H1 (cell line): Measurements from ENCODE around the gene CLEC7A. TPM values are rescaled to one million over a fixed set of nuclear protein-coding genes. Genes with fewer than 3 reads are reported as not detected.

Source experiments
- CTCF ChIA-PET: fragments of 300-600 bp; sonication (Branson Sonifier 250); formaldehyde crosslinking; loops from one replicate; lab custom pipeline; 2021; ENCODE audit not compliant: partially characterized antibody; lab: Charles Lee
- POLR2A ChIA-PET: fragments of 300-600 bp; sonication (Branson Sonifier 250); formaldehyde crosslinking; loops from one replicate; lab custom pipeline; 2021; ENCODE audit warnings: inconsistent platforms; ENCODE audit not compliant: partially characterized antibody; lab: Charles Lee
- DNase-seq, 2 experiments: peaks; one replicate each; pipeline versions ENCODE4 v3.0.0 to v3.0.0-alpha.2; 2010 to 2022; ENCODE audit warnings: low spot score in 2 of 2, low read depth in 1 of 2, mixed read lengths in 1 of 2
- FAIRE-seq: peaks from 2 replicates; lab custom pipeline; 2011; peaks lifted over from hg19 to GRCh38; lab: Jason Lieb, UNC
- H2AFZ ChIP-seq: 2 replicates; pipeline ENCODE4 v1.8.1; 2012; ENCODE audit warnings: low read length, inconsistent platforms
- H2AK5ac ChIP-seq: 2 replicates; pipeline ENCODE4 v1.6.1; 2013; ENCODE audit warnings: low read depth, low read length
- H2BK120ac ChIP-seq: replicated peaks from 2 replicates; pipeline ENCODE3; 2013; ENCODE audit warnings: low read depth, low read length, inconsistent platforms
- H2BK12ac ChIP-seq: 2 replicates; pipeline ENCODE4 v1.6.1; 2013; ENCODE audit warnings: low read depth, low read length
- H2BK15ac ChIP-seq: 2 replicates; pipeline ENCODE4 v1.6.1; 2013; ENCODE audit warnings: low read length
- H2BK20ac ChIP-seq: 2 replicates; pipeline ENCODE4 v1.6.1; 2013; ENCODE audit warnings: low read length
- H2BK5ac ChIP-seq: 2 replicates; pipeline ENCODE4 v1.6.1; 2013; ENCODE audit warnings: low read depth, low read length
- H3K14ac ChIP-seq: 2 replicates; pipeline ENCODE4 v1.6.1; 2013; ENCODE audit warnings: inconsistent platforms; ENCODE audit not compliant: insufficient read length
- H3K18ac ChIP-seq: 2 replicates; pipeline ENCODE4 v1.6.1; 2013; ENCODE audit warnings: low read length; ENCODE audit errors: extremely low read depth
- H3K23ac ChIP-seq: 2 replicates; pipeline ENCODE4 v1.6.1; 2013; ENCODE audit warnings: inconsistent platforms; ENCODE audit not compliant: insufficient read length
- H3K23me2 ChIP-seq: 2 replicates; pipeline ENCODE4 v1.6.1; 2013; ENCODE audit warnings: low read depth, low read length
- H3K27ac ChIP-seq: 2 replicates; pipeline ENCODE4 v1.6.1; 2011; ENCODE audit warnings: low read depth, low read length, inconsistent platforms
- H3K27me3 ChIP-seq, 4 experiments: replicated peaks in 1 of 4; 1 replicate in 1 of 4; 2 replicates in 3 of 4; pipeline versions ENCODE4 v1.6.1 to v1.8.1; 2011 to 2013; ENCODE audit warnings: low read length in 3 of 4, mild to moderate bottlenecking in 3 of 4, inconsistent platforms in 2 of 4, mixed read lengths in 2 of 4, moderate library complexity in 1 of 4; ENCODE audit not compliant: control insufficient read depth in 3 of 4, insufficient read depth in 3 of 4; ENCODE audit errors: extremely low read depth in 1 of 4
- H3K36me3 ChIP-seq, 4 experiments: 2 replicates each; pipeline versions ENCODE4 v1.6.1 to v1.8.1; 2011 to 2013; ENCODE audit warnings: mild to moderate bottlenecking in 4 of 4, low read length in 3 of 4, moderate library complexity in 2 of 4, control low read depth in 1 of 4, inconsistent platforms in 1 of 4; ENCODE audit not compliant: insufficient read depth in 4 of 4, control insufficient read depth in 2 of 4
- H3K4ac ChIP-seq: replicated peaks from 2 replicates; pipeline ENCODE3; 2013; ENCODE audit warnings: low read length, low read depth, mixed read lengths, inconsistent platforms; ENCODE audit not compliant: insufficient read length
- H3K4me1 ChIP-seq, 4 experiments: replicated peaks in 1 of 4; 1 replicate in 1 of 4; 2 replicates in 3 of 4; pipeline versions ENCODE4 v1.6.1 to v1.8.1; 2011 to 2013; ENCODE audit warnings: low read length in 3 of 4, inconsistent platforms in 2 of 4, mixed read lengths in 1 of 4; ENCODE audit not compliant: insufficient read depth in 4 of 4, control insufficient read depth in 3 of 4
- H3K4me2 ChIP-seq, 2 experiments: 2 replicates each; pipeline versions ENCODE4 v1.6.1 to v1.8.1; 2011 to 2013; ENCODE audit warnings: low read depth in 2 of 2, low read length in 2 of 2, control low read depth in 1 of 2, inconsistent platforms in 1 of 2, mild to moderate bottlenecking in 1 of 2; ENCODE audit not compliant: insufficient read depth in 1 of 2
- H3K4me3 ChIP-seq, 4 experiments: fragments of 200-600, 300-600 bp in 1 of 4; sonication (generic), shearing (Covaris generic), sonication (Bioruptor Twin) in 1 of 4; 2 replicates each; pipeline versions ENCODE4 v1.5.1 to v1.8.1; 2011 to 2016; ENCODE audit warnings: low read length in 4 of 4, low read depth in 3 of 4, control low read depth in 2 of 4, inconsistent platforms in 2 of 4, mild to moderate bottlenecking in 2 of 4, mixed read lengths in 1 of 4, moderate library complexity in 1 of 4; ENCODE audit not compliant: insufficient read depth in 2 of 4; ENCODE audit errors: extremely low read depth in 1 of 4
- H3K56ac ChIP-seq: replicated peaks from 2 replicates; pipeline ENCODE3; 2013; ENCODE audit warnings: low read depth, mild to moderate bottlenecking, mixed read lengths, low read length, inconsistent platforms; ENCODE audit not compliant: insufficient read length
- H3K79me1 ChIP-seq: 2 replicates; pipeline ENCODE4 v1.6.1; 2013; ENCODE audit warnings: low read depth, low read length, control low read depth
- H3K79me2 ChIP-seq, 2 experiments: 2 replicates each; pipeline versions ENCODE4 v1.6.1 to v1.8.1; 2012 to 2013; ENCODE audit warnings: low read length in 2 of 2, mild to moderate bottlenecking in 2 of 2, inconsistent platforms in 1 of 2; ENCODE audit not compliant: insufficient read depth in 2 of 2, control insufficient read depth in 1 of 2
- H3K9ac ChIP-seq, 4 experiments: replicated peaks in 1 of 4; 1 replicate in 1 of 4; 2 replicates in 3 of 4; pipeline versions ENCODE4 v1.6.1 to v1.8.1; 2011 to 2013; ENCODE audit warnings: low read depth in 3 of 4, low read length in 3 of 4, control low read depth in 2 of 4, mild to moderate bottlenecking in 2 of 4, moderate library complexity in 2 of 4, inconsistent platforms in 1 of 4; ENCODE audit errors: extremely low read depth in 1 of 4
- H3K9me3 ChIP-seq, 2 experiments: 2 replicates each; pipeline versions ENCODE4 v1.6.1 to v1.8.1; 2012 to 2013; ENCODE audit warnings: mild to moderate bottlenecking in 2 of 2, moderate library complexity in 2 of 2, control low read depth in 1 of 2, inconsistent platforms in 1 of 2, low read depth in 1 of 2, low read length in 1 of 2, mixed read lengths in 1 of 2; ENCODE audit not compliant: insufficient read depth in 2 of 2
- H4K20me1 ChIP-seq, 2 experiments: replicated peaks in 1 of 2; 2 replicates each; pipeline versions ENCODE3 to v1.8.1; 2011 to 2013; ENCODE audit warnings: inconsistent platforms in 2 of 2, low read length in 2 of 2, mild to moderate bottlenecking in 1 of 2; ENCODE audit not compliant: insufficient read depth in 2 of 2, control insufficient read depth in 1 of 2
- H4K5ac ChIP-seq: 2 replicates; pipeline ENCODE4 v1.6.1; 2013; ENCODE audit warnings: low read length, low read depth, mixed read lengths, inconsistent platforms; ENCODE audit not compliant: insufficient read length
- H4K8ac ChIP-seq: 2 replicates; pipeline ENCODE4 v1.8.0; 2013; ENCODE audit warnings: mild to moderate bottlenecking, moderate library complexity, low read length, inconsistent platforms; ENCODE audit not compliant: insufficient read depth; ENCODE audit errors: extremely low read depth
- H4K91ac ChIP-seq: replicated peaks from 2 replicates; pipeline ENCODE3; 2013; ENCODE audit warnings: low read length, mixed read lengths, inconsistent platforms; ENCODE audit not compliant: insufficient read length
- MAFK ChIP-seq: IDR thresholded peaks from 2 replicates; pipeline ENCODE4 v1.6.1; 2012; ENCODE audit warnings: low read depth, mild to moderate bottlenecking, improper control_type of control experiment, low read length
- SRF ChIP-seq: IDR thresholded peaks from 2 replicates; pipeline ENCODE4 v1.6.1; 2011; ENCODE audit warnings: mild to moderate bottlenecking, low read depth, low read length, moderate library complexity
- WGBS, 2 experiments: shearing (Covaris generic) in 1 of 2; methylation state at CpG; one replicate each; pipeline versions ENCODE4 v1.1.6 to v1.1.7; 2013 to 2015; ENCODE audit warnings: low lambda C conversion rate in 2 of 2, mixed read lengths in 2 of 2, inconsistent platforms in 1 of 2, low coverage in 1 of 2, missing lambda C conversion rate in 1 of 2; ENCODE audit not compliant: insufficient replicate concordance in 2 of 2, insufficient coverage in 1 of 2, insufficient read length in 1 of 2; ENCODE audit errors: extremely low coverage in 1 of 2, missing lambda C conversion rate in 1 of 2; 5-methylcytosine and 5-hydroxymethylcytosine counted together
- long read RNA-seq, 2 experiments: library from RNA in 1 of 2; library from capped mRNA in 1 of 2; stranded (forward); transcript quantifications; one replicate each; pipeline ENCODE4 v2.0.0, GENCODE V29; 2021; ENCODE audit warnings: inconsistent platforms in 1 of 2
- polyA minus RNA-seq, 3 experiments: library from RNA; depleted of rRNA, polyadenylated mRNA; stranded (reverse); fragments of >200 nt; gene quantifications; 1 replicate in 2 of 3; 2 replicates in 1 of 3; pipeline ENCODE4 v1.2.3, GENCODE V29; 2011
- polyA plus RNA-seq, 7 experiments: library from polyadenylated mRNA; depleted of rRNA in 3 of 7; stranded (reverse) in 5 of 7; unstranded in 2 of 7; fragments of >200 nt in 5 of 7; fragments of 200-250 nt in 2 of 7; gene quantifications; 1 replicate in 5 of 7; 2 replicates in 1 of 7; 4 replicates in 1 of 7; pipeline versions ENCODE4 v1.2.1 to v1.2.3, GENCODE V29; 2011 to 2013; ENCODE audit warnings: missing spikeins in 2 of 7, mixed read lengths in 2 of 7
- total RNA-seq: library from RNA; stranded (reverse); fragmentation: NEBNext Ultra II Directional; extraction: Animal tissue kit (Norgen Biotek cat#: 25700); gene quantifications from 2 replicates; pipeline ENCODE4 v1.2.1, GENCODE V29; 2021

Gene CLEC7A
- total RNA-seq (0.15 TPM in 1 of 2 replicates, not detected in the other), polyA plus RNA-seq (2011; rRNA removed) (0.06 and 0.09 TPM in 2 replicates), polyA minus RNA-seq (2011; rRNA and poly(A)+ RNA removed) (0.32 TPM in 1 of 2 replicates, not detected in the other)
- polyA plus RNA-seq (2011; cell fraction: cytosol; rRNA removed): 0.13 TPM
- not detected for polyA plus RNA-seq (2011; cell fraction: nucleus; rRNA removed)
- 0.13 to 0.20 TPM (median 0.19 TPM) in 3 of 4 replicates, not detected in the other for polyA plus RNA-seq (2012, experiment 1 of 2)
- polyA plus RNA-seq (2012, experiment 2 of 2): not detected
- 0.08 TPM for polyA plus RNA-seq (2013, experiment 1 of 2)
- not detected for polyA plus RNA-seq (2013, experiment 2 of 2)
- not detected for polyA minus RNA-seq (2011; cell fraction: cytosol; rRNA and poly(A)+ RNA removed)
- polyA minus RNA-seq (2011; cell fraction: nucleus; rRNA and poly(A)+ RNA removed): not detected
- long read RNA-seq, experiment 1: 0 reads
- long read RNA-seq, experiment 2: 0 reads

DNA sequence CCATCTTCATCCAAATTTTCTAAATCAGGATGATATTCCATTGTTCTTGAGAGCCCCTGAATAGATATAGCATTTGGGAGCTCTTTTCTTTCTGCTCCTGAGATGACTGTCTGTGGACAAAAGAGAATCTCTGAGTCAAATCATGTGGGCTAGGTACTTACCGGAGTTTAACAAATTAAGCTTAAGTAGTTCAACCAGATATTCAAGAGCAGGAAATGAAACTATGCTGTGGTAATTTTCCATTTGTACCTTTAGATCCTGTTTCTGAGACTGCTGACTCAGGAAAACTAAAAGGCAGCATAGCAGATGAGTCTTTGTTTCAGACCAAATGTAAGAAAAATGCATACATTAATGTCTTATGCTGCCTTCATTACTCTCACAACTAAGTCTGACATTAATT is at the start of gene CLEC7A:
CLEC7A (minus strand) TSS at position 158 of the 400 bp plus-strand sequence; CDS start at position 41, 117 bp downstream.
- H3K9me3 ChIP-seq: no peaks in the 10 kb centered on the region
- H3K56ac ChIP-seq: no peak within 1 kb of the TSS
- POLR2A ChIA-PET: interaction anchor here (1.2 kb wide), 1 partner anchor 23 kb away, joined by 4 read pairs; no protein-coding TSS in a partner anchor
- H2BK20ac ChIP-seq: no peak within 1 kb of the TSS; the same call in 1 of the 2 replicates
- H3K79me1 ChIP-seq: no peaks in the 10 kb centered on the region
- no peak within 1 kb of the TSS for H3K27ac ChIP-seq
- H2BK120ac ChIP-seq: no peak within 1 kb of the TSS
- peaks cover 0 to 11% (median 7%) of the 10 kb centered on the region in 4 experiments; a peak in 4 of 7 replicates for H3K4me1 ChIP-seq
- no peak within 1 kb of the TSS for H3K9ac ChIP-seq
- 86% methylated on average over 1 of the region's 1 CpG; no CpG with 5 or more reads in 1 of the 2 experiments for WGBS, 2 experiments
- H3K4me2 ChIP-seq: no peak within 1 kb of the TSS
- no peak within 1 kb of the TSS for H2AK5ac ChIP-seq
- no peak within 1 kb of the TSS for H3K14ac ChIP-seq
- FAIRE-seq: no peak
- TF ChIP-seq SRF (no peak), MAFK (peak; percentile 66)
- TF ChIP-seq, all 59 proteins: peak for 1
- Histone ChIP-seq H3K4me3 (no peak within 1 kb of the TSS), H4K91ac (no peak within 1 kb of the TSS), H3K27me3 (no peaks in the 10 kb centered on the region), H2BK12ac (no peak within 1 kb of the TSS), H2BK5ac (no peak within 1 kb of the TSS), H4K5ac (no peak within 1 kb of the TSS), H2BK15ac (no peak within 1 kb of the TSS), H3K23ac (no peak within 1 kb of the TSS), H3K18ac (no peak within 1 kb of the TSS), H3K23me2 (no peaks in the 10 kb centered on the region), H3K36me3 (no peaks in the 10 kb centered on the region), H3K79me2 (no peaks in the 10 kb centered on the region), H4K20me1 (no peaks in the 10 kb centered on the region), H3K4ac (no peak within 1 kb of the TSS), H2AFZ (peak within 1 kb of the TSS; percentile 14; the same call in 1 of the 2 replicates), H4K8ac (no peak within 1 kb of the TSS)
- CTCF ChIA-PET: interaction anchor here (0.7 to 2.6 kb wide), 7 partner anchors 10 to 1605 kb away, joined by 3 to 14 read pairs (median 4); partner anchors contain the start of gene CLEC12B
- DNase-seq: no peak
